Dedifferentiated amniotic fluid mesenchymal stem cell (primary cell): ENCODE results near the gene PABPC1L.
A peak's percentile ranks its signal among the peaks of the same experiment; 100 is the strongest.

Source experiments
- DNase-seq: peaks from one replicate; pipeline ENCODE4 v3.0.0-alpha.2; 2016; ENCODE audit errors: extremely low spot score

Gene PABPC1L

DNA sequence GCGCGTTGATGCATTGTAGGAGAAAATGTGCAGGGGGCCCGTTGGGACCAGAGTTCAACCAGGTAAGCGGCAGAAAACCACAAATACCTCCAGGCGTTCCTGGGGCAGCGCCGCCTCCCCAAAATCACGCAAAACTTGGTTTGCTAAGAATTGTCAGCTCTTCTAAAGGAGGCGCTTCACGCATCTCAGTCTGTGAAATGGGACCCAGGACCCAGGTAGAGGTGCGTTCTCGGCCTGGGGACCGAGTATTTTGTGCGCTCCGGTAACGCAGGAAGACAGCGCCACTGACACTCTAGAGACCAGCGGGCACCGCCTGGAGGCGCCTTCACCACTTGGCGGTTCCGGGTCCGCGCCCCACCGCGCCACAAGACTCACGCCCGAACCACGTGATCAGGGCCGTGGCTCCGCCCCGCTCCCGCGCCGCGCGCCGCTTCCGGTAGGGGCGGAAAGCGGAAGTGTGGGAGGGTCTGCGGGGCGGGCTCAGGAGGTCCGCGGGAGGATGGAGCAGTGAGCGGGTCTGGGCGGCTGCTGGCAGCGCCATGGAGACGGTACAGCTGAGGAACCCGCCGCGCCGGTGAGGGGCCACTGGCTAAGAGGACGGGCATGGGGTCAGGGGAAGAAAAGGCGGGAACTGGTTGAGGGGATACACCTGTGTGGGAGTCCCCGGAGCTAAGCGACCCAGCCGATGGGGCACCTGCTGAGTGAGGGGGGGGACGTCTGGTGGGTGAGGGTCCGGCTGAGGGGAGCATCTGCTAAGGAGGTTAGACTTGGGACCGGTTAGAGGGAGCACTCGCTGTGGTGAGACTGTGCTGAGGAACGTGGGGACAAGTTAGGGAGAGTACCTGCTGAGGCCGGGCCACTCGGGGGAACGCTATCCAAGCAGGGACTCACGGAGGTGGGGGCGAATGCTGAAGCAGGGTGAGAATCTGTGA lies 56.4 kb downstream of the PABPC1L start, which contains the start of gene STK4:
TSS of gene STK4 (plus strand) at position 483 of the 932 bp plus-strand sequence. CDS start at position 540, 57 bp downstream.
- DNase-seq: peak; percentile 87

DNA sequence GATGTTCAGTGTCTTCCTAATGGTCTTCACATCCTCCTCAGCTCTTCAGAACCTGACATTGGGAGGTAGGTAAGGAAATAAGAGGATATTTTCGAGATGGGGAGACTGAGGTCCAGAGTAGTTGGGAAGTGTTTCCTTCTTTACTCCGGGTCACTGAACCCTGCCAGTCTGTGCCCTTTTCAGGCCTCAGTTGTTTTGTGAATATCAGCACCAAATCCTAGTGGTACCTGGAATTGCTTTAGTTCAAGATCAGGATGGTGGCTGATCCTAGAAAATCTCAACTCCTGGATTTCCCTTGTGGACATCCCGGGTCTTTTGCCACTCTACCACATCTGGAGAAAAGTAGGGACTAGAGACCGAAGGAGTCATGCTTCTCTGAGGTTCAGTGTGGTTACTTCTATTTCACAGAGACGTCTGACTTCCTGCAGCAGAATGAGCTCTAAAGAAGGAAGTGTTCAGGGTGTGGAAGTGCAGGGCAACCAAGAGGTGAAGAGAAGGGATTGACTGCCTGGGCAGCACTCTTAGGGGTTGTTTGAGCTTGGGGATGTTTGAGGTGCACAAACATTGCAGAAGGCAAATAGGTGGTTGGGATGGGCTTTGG lies 57.4 kb downstream of the PABPC1L start:
- DNase-seq: no peak

- DNase-seq: no peak
These were observed 59.5 kb downstream of the PABPC1L start for GRCh38 chr20:44969300-44969894.

DNA sequence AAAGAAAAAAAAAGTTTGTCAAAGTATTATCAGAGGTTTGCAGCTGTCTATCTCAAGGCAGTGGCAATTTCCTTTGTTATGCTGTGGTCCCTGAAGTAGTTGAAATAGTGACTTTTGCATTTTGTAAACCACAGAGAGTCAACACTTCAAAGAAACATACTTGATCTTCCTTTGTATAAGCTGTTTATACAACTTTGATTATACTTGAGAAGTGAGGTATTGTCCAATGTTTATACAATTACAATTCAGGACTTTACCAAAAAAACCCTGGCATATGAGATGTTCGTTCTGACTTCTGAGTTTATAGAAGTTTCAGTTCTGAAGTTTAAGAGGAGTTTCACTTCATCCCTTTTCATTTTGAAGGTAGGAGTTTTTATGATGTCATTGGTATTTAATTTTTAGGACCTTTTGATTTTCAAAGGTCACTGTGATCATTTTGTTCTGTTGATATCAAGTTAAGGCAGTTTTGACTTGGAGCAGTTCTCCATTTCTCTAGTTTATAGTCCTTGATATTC lies 60.4 kb downstream of the PABPC1L start:
- no peak for DNase-seq

- no peak for DNase-seq
These were observed 63.2 kb downstream of the PABPC1L start for GRCh38 chr20:44973053-44973452.

DNA sequence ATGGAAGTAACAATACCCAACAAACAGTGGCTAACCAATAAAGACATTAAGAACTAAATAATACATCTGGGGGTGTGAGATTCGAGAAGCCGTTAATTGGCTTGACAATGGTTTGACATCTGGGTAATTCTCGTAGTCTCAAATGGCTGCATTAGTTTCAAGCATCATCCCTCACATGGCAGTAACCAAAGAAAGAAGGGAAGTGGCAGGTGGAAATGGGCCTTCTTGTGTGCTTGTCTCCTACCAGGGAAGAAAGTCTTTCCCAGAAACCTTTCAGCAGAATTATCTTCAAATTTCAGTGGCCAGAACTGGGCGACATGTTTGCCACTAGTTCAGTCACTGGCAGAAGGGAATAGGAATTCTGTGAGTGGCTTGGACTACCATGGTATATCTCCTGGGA lies 66.8 kb downstream of the PABPC1L start:
- DNase-seq: no peak

- no peak for DNase-seq
These were observed 69.3 kb downstream of the PABPC1L start for GRCh38 chr20:44979090-44979621.

- DNase-seq: no peak
These were observed 72.0 kb downstream of the PABPC1L start for GRCh38 chr20:44981736-44982406.

- no peak for DNase-seq
These were observed 73.3 kb downstream of the PABPC1L start for GRCh38 chr20:44983093-44983674.

GRCh38 chr20:44988631-44989171 lies 78.8 kb downstream of the PABPC1L start:
- DNase-seq: no peak
